GM12878 (cell line): ENCODE measurements around the gene SVOP. TPM values are rescaled to one million over a fixed set of nuclear protein-coding genes. Genes with fewer than 3 reads are reported as not detected.

Experiments used
- ATAC-seq: fragments of 200-7000 bp; cut with Tn5 transposase; 3 replicates; pipeline ENCODE4 v1.9.1; 2020; ENCODE audit warnings: mild to moderate bottlenecking, moderate library complexity
- BruUV-seq: library from RNA; stranded (reverse); fragments of 400-500 nt; replicated peaks from 2 replicates; lab custom pipeline; 2021; lab: Mats Ljungman, UMichigan
- CTCF ChIA-PET: fragments of 300-600 bp; sonication (Branson Sonifier 250); formaldehyde crosslinking; extraction: SDS; loops from one replicate; lab custom pipeline; 2021; ENCODE audit warnings: inconsistent platforms; lab: Yijun Ruan, JAX
- POLR2A ChIA-PET: fragments of 350-600 bp; formaldehyde crosslinking; extraction: SDS; loops from one replicate; lab custom pipeline; 2021; ENCODE audit warnings: inconsistent platforms; lab: Charles Lee
- RAD21 ChIA-PET: fragments of 300-600 bp; sonication (Branson Sonifier 250); formaldehyde crosslinking; loops from one replicate; lab custom pipeline; 2023; ENCODE audit warnings: antibody characterized with exemption; ENCODE audit not compliant: unreplicated experiment; lab: Charles Lee
- SMC1A ChIA-PET: fragments of 300-600 bp; sonication (Branson Sonifier 250); formaldehyde crosslinking; loops from one replicate; lab custom pipeline; 2023; ENCODE audit not compliant: unreplicated experiment, uncharacterized antibody; lab: Charles Lee
- DNase-seq: peaks from one replicate; pipeline ENCODE4 v3.0.0-alpha.2; 2011; ENCODE audit warnings: low read depth, low spot score
- FAIRE-seq: peaks from 3 replicates; lab custom pipeline; 2011; peaks lifted over from hg19 to GRCh38; lab: Jason Lieb, UNC
- H2AFZ ChIP-seq: 2 replicates; pipeline ENCODE4 v1.6.0; 2011; ENCODE audit warnings: low read depth, low read length, control low read depth; ENCODE audit not compliant: control insufficient read depth
- H3K27ac ChIP-seq: 2 replicates; pipeline ENCODE4 v1.5.1; 2011; ENCODE audit warnings: control low read depth; ENCODE audit not compliant: control insufficient read depth, insufficient read depth
- H3K27me3 ChIP-seq, 2 experiments: replicated peaks in 1 of 2; 2 replicates each; pipeline versions ENCODE4 v1.6.0 to v1.6.1; 2011; ENCODE audit warnings: low read length in 1 of 2; ENCODE audit not compliant: control insufficient read depth in 2 of 2, insufficient read depth in 2 of 2
- H3K36me3 ChIP-seq, 2 experiments: 2 replicates each; pipeline ENCODE4 v1.5.1; 2011; ENCODE audit warnings: low read length in 1 of 2; ENCODE audit not compliant: control insufficient read depth in 2 of 2, insufficient read depth in 2 of 2
- H3K4me1 ChIP-seq: 2 replicates; pipeline ENCODE4 v1.6.1; 2011; ENCODE audit warnings: mild to moderate bottlenecking, low read length, moderate library complexity, mixed read lengths; ENCODE audit not compliant: control insufficient read depth, insufficient read depth
- H3K4me2 ChIP-seq: 2 replicates; pipeline ENCODE4 v1.6.0; 2011; ENCODE audit warnings: control low read depth; ENCODE audit not compliant: control insufficient read depth, insufficient read depth
- H3K4me3 ChIP-seq: fragments of 200-600 bp; sonication (generic); 2 replicates; pipeline ENCODE4 v1.5.1; 2016
- H3K79me2 ChIP-seq: 2 replicates; pipeline ENCODE4 v1.6.0; 2011; ENCODE audit warnings: low read length; ENCODE audit not compliant: control insufficient read depth, insufficient read depth
- H3K9ac ChIP-seq: 2 replicates; pipeline ENCODE4 v1.8.0; 2011; ENCODE audit warnings: low read length, control low read depth, mixed read lengths; ENCODE audit not compliant: control insufficient read depth, insufficient read depth
- H3K9me3 ChIP-seq: replicated peaks from 3 replicates; pipeline ENCODE4 v1.5.1; 2011; ENCODE audit warnings: mild to moderate bottlenecking, low read length; ENCODE audit not compliant: control insufficient read depth, insufficient read depth
- H4K20me1 ChIP-seq: 2 replicates; pipeline ENCODE4 v1.6.0; 2011; ENCODE audit not compliant: control insufficient read depth, insufficient read depth
- CEBPB ChIP-seq, 2 experiments: fragments of 150-350 bp in 1 of 2; IDR thresholded peaks; 2 replicates each; pipeline ENCODE4 v1.6.1; 2012 to 2014; ENCODE audit warnings: low read depth in 2 of 2, low read length in 2 of 2, borderline replicate concordance in 1 of 2, inconsistent platforms in 1 of 2
- EED ChIP-seq: sonication (generic); IDR thresholded peaks from 2 replicates; pipeline ENCODE4 v1.6.1; 2016; ENCODE audit warnings: antibody characterized with exemption, low read depth
- HSF1 ChIP-seq: fragments of 150-350 bp; IDR thresholded peaks from 2 replicates; pipeline ENCODE4 v1.6.1; 2014; ENCODE audit warnings: mild to moderate bottlenecking, low read depth, low read length
- JUNB ChIP-seq: IDR thresholded peaks from 2 replicates; pipeline ENCODE4 v1.6.1; 2016; ENCODE audit warnings: antibody characterized with exemption, mild to moderate bottlenecking
- KLF5 ChIP-seq: fragments of 450-650 bp; IDR thresholded peaks from 2 replicates; pipeline ENCODE4 v1.6.1; 2014; ENCODE audit warnings: mild to moderate bottlenecking; ENCODE audit not compliant: partially characterized antibody
- LARP7 ChIP-seq: fragments of 450-650 bp; IDR thresholded peaks from 2 replicates; pipeline ENCODE4 v1.6.1; 2017; ENCODE audit warnings: mild to moderate bottlenecking
- MTA3 ChIP-seq: IDR thresholded peaks from 2 replicates; pipeline ENCODE4 v1.6.1; 2012; ENCODE audit warnings: low read length, inconsistent platforms, borderline replicate concordance
- MXI1 ChIP-seq: fragments of 150-350 bp; IDR thresholded peaks from 2 replicates; pipeline ENCODE4 v1.6.1; 2011; ENCODE audit warnings: low read depth, mild to moderate bottlenecking, inconsistent platforms, low read length, improper control_type of control experiment
- MYC ChIP-seq: IDR thresholded peaks from 2 replicates; pipeline ENCODE4 v1.6.1; 2011; ENCODE audit warnings: mild to moderate bottlenecking, low read length, moderate library complexity, inconsistent platforms; ENCODE audit not compliant: insufficient read depth, insufficient replicate concordance, insufficient read length, severe bottlenecking
- NFIC ChIP-seq: IDR thresholded peaks from 2 replicates; pipeline ENCODE4 v1.6.1; 2012; ENCODE audit warnings: low read depth, mild to moderate bottlenecking, inconsistent platforms, low read length, moderate library complexity
- NFYA ChIP-seq: IDR thresholded peaks from 2 replicates; pipeline ENCODE4 v1.6.1; 2011; ENCODE audit warnings: low read depth, mild to moderate bottlenecking, low read length, improper control_type of control experiment, borderline replicate concordance
- PKNOX1 ChIP-seq: fragments of 450-650 bp; IDR thresholded peaks from 2 replicates; pipeline ENCODE4 v1.6.1; 2016; ENCODE audit warnings: mild to moderate bottlenecking
- SIN3A ChIP-seq: IDR thresholded peaks from 2 replicates; pipeline ENCODE4 v1.6.1; 2012; ENCODE audit warnings: low read depth, low read length, improper control_type of control experiment
- SMARCA5 ChIP-seq: fragments of 450-650 bp; IDR thresholded peaks from 2 replicates; pipeline ENCODE4 v1.6.1; 2017; ENCODE audit warnings: mild to moderate bottlenecking
- SPI1 ChIP-seq: IDR thresholded peaks from 2 replicates; pipeline ENCODE4 v1.6.1; 2011; ENCODE audit warnings: low read depth, mild to moderate bottlenecking, low read length, moderate library complexity, borderline replicate concordance; ENCODE audit not compliant: insufficient read depth
- TARDBP ChIP-seq: IDR thresholded peaks from 2 replicates; pipeline ENCODE4 v1.6.1; 2016; ENCODE audit warnings: borderline replicate concordance
- TCF3 ChIP-seq: IDR thresholded peaks from 2 replicates; pipeline ENCODE4 v1.6.1; 2012; ENCODE audit warnings: low read depth, mild to moderate bottlenecking, low read length, borderline replicate concordance; ENCODE audit not compliant: insufficient read depth
- YY1 ChIP-seq: IDR thresholded peaks from 2 replicates; pipeline ENCODE4 v1.6.1; 2011; ENCODE audit warnings: low read depth, mild to moderate bottlenecking, low read length
- WGBS: methylation state at CpG from one replicate; pipeline ENCODE4 v1.1.6; 2016; ENCODE audit warnings: low lambda C conversion rate; ENCODE audit not compliant: insufficient replicate concordance, insufficient coverage; ENCODE audit errors: missing lambda C conversion rate; 5-methylcytosine and 5-hydroxymethylcytosine counted together
- in situ Hi-C: fragments of 300-500 bp; cut with MboI; formaldehyde crosslinking; loops from 9 replicates; pipeline ENCODE4 v1.14.3; 2018; ENCODE audit warnings: mixed read lengths
- intact Hi-C: fragments of 100-400 bp; cut with micrococcal nuclease; formaldehyde crosslinking; loops from one replicate; pipeline ENCODE4 v1.14.2; 2022; ENCODE audit not compliant: unreplicated experiment
- polyA plus RNA-seq, 11 experiments: library from polyadenylated mRNA; depleted of rRNA in 4 of 11; unstranded in 6 of 11; stranded (reverse) in 5 of 11; fragments of >200 nt; fragmentation: Nextera tagmentation in 4 of 11; fragmentation: Illumina TruSeq in 1 of 11; extraction: Ambion mirVana in 4 of 11; extraction: Trizol in 1 of 11; gene quantifications; 1 replicate in 1 of 11; 2 replicates in 10 of 11; pipeline versions ENCODE4 v1.2.1 to v1.2.3, GENCODE V29; 2011 to 2016; ENCODE audit warnings: inconsistent platforms in 2 of 11, missing spikeins in 2 of 11, low read depth in 1 of 11
- total RNA-seq, 4 experiments: library from RNA; depleted of rRNA in 3 of 4; stranded (reverse); fragments of >200 nt in 3 of 4; fragmentation: Illumina TruSeq in 1 of 4; extraction: Trizol in 1 of 4; gene quantifications; 2 replicates each; pipeline versions ENCODE4 v1.2.1 to v1.2.3, GENCODE V29; 2013 to 2021
- TF ChIP-seq, protein P1 (sequence below): fragments of 450-650 bp; conservative IDR thresholded peaks from 2 replicates; pipeline ENCODE4 v1.6.1; 2017; ENCODE audit warnings: mild to moderate bottlenecking, moderate library complexity

SVOP gene
- total and polyA plus RNA-seq, 10 of the 15 experiments (the other 5 are each of a cell fraction or from before 2014, with no cell fraction given), result under 0.01 TPM; not detected in 9

DNA sequence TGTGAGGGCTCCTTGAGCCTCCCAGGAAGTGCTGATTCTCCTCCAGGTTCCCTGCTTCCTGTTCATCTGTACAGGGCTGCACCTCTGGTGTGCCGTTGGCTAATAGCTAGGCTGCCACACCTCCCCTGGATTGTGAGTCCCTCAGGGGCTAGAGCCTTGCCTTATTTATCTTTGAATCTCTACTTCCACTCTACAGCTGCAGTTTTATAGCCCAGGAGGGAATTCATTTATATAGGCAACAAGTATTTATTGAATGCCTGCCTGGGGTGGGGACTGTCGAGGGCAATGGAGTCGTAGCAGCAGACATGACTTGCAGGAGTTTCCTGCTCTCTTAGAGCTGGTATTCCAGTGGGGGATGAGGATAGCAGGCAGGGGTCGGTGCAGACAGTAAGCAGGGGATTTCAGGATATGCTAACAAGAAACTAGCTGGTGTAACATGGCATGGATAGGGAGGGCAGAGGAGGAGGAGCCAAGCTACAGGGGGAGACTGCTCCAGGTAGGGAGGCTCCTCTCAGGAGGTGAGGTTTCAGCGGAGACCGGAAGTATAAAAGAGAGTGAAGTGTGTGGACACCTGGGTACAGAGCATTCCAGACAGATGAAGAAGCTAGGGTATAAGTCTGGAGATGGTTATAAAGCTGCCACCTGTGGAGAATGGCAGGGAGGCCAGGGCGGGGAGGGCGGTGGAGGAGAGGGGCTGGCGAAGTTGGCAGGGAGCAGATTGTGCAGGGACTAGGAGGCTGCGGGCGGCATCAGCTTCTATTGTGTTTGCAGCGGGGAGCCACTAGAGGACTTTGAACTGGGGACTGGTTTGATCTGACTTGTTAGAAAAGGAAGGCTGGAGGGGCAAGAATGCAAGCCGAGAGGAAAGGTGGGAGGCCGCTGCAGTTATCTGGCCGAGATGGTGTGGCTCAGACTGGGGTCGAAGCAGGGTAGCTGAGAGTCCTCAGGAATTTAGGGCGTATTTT lies 48.7 kb upstream of the SVOP start:
- Histone ChIP-seq H3K36me3 (no peaks in the 10 kb centered on the region; a peak in 1 of 4 replicates), H3K9ac (no peak overlapping the region), H3K4me3 (no peak overlapping the region), H3K9me3 (no peaks in the 10 kb centered on the region), H3K4me1 (no peaks in the 10 kb centered on the region), H3K79me2 (no peaks in the 10 kb centered on the region), H3K4me2 (no peak overlapping the region), H2AFZ (no peak overlapping the region), H3K27ac (no peak overlapping the region), H3K27me3 (no peaks in the 10 kb centered on the region), H4K20me1 (no peaks in the 10 kb centered on the region)
- DNase-seq, result no peak
- no peak for ATAC-seq
- in situ Hi-C loops (no loop called here), intact Hi-C loops (no loop called here)
- ChIA-PET POLR2A (no interaction called here), RAD21 (interaction anchor here (1.0 kb wide), 1 partner anchor 17 kb away, joined by 3 read pairs; the partner anchor contains the start of gene USP30), SMC1A (interaction anchor here (1.5 kb wide), 1 partner anchor 17 kb away, joined by 3 read pairs; no protein-coding TSS in a partner anchor), CTCF (interaction anchor here (0.7 to 1.0 kb wide), 2 partner anchors 23 to 45 kb away, joined by 3 read pairs; no protein-coding TSS in a partner anchor)
- BruUV-seq, result no TSS peak
- FAIRE-seq, result no peak
- 90% methylated on average over 17 of the region's 17 CpGs for WGBS
- no peak for TF ChIP-seq SMARCA5
- no peak for TF ChIP-seq TARDBP
- no peak for TF ChIP-seq SIN3A
- TF ChIP-seq EED, result no peak
- TF ChIP-seq PKNOX1, result no peak
- no peak for TF ChIP-seq NFIC
- TF ChIP-seq LARP7, result no peak
- TF ChIP-seq, protein P1, sequence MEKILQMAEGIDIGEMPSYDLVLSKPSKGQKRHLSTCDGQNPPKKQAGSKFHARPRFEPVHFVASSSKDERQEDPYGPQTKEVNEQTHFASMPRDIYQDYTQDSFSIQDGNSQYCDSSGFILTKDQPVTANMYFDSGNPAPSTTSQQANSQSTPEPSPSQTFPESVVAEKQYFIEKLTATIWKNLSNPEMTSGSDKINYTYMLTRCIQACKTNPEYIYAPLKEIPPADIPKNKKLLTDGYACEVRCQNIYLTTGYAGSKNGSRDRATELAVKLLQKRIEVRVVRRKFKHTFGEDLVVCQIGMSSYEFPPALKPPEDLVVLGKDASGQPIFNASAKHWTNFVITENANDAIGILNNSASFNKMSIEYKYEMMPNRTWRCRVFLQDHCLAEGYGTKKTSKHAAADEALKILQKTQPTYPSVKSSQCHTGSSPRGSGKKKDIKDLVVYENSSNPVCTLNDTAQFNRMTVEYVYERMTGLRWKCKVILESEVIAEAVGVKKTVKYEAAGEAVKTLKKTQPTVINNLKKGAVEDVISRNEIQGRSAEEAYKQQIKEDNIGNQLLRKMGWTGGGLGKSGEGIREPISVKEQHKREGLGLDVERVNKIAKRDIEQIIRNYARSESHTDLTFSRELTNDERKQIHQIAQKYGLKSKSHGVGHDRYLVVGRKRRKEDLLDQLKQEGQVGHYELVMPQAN, result no peak
- no peak for TF ChIP-seq NFYA
- TF ChIP-seq MYC, result no peak
- no peak for TF ChIP-seq HSF1
- TF ChIP-seq TCF3, result no peak
- no peak for TF ChIP-seq CEBPB (IDR thresholded peaks at IDR 0.05; ENCODE audit: borderline replicate concordance in 1 of 2, low read depth in 2 of 2, low read length in 2 of 2)
- TF ChIP-seq MTA3, result no peak
- TF ChIP-seq JUNB, result no peak
- TF ChIP-seq KLF5, result no peak
- TF ChIP-seq SPI1, result no peak
- TF ChIP-seq YY1, result no peak
- no peak for TF ChIP-seq MXI1
